22Rv1 (cell line): ENCODE results near the gene PFKFB4.

ENCODE experiments used
- H3K27ac ChIP-seq: fragments of 450-650 bp; 2 replicates; pipeline ENCODE4 v1.5.1; 2017
- CTCF ChIP-seq: fragments of 450-650 bp; IDR thresholded peaks from 2 replicates; pipeline ENCODE4 v1.5.1; 2017; ENCODE audit warnings: mild to moderate bottlenecking
- ZFX ChIP-seq: fragments of 450-650 bp; IDR thresholded peaks from 2 replicates; pipeline ENCODE4 v1.6.1; 2017; ENCODE audit warnings: antibody characterized with exemption, borderline replicate concordance

The PFKFB4 gene

DNA sequence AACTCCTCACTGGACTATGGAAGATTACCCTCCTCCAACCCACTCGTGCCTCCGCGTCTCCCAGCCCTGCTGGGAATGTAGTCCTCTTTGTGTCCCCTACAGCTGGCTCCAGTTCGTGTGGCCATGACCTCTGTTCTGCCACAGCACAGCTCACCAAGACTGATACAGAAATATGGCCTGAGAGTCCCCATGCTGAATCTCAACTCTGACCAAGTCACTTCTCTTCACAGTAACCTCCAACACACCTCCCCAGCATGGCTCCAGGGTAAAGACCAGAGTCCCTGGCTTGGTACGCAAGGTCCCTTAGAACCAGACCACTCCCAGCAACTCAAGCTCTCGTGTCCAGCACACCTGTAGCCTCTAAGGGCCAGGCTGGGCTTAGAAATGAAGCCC lies 40.8 kb upstream of the PFKFB4 start:
- TF ChIP-seq ZFX (no peak), CTCF (no peak)

GRCh38 chr3:48596676-48597407 lies 40.2 kb upstream of the PFKFB4 start:
- TF ChIP-seq CTCF (no peak), ZFX (no peak)
- peak overlapping the region; percentile 67 for H3K27ac ChIP-seq

More for the DNA sequence above, 40.8 kb upstream of the PFKFB4 start:
- peak overlapping the region; percentile 67 for H3K27ac ChIP-seq

GRCh38 chr3:48596157-48596556 lies 39.6 kb upstream of the PFKFB4 start:
- TF ChIP-seq ZFX = no peak
- no peak overlapping the region for H3K27ac ChIP-seq

DNA sequence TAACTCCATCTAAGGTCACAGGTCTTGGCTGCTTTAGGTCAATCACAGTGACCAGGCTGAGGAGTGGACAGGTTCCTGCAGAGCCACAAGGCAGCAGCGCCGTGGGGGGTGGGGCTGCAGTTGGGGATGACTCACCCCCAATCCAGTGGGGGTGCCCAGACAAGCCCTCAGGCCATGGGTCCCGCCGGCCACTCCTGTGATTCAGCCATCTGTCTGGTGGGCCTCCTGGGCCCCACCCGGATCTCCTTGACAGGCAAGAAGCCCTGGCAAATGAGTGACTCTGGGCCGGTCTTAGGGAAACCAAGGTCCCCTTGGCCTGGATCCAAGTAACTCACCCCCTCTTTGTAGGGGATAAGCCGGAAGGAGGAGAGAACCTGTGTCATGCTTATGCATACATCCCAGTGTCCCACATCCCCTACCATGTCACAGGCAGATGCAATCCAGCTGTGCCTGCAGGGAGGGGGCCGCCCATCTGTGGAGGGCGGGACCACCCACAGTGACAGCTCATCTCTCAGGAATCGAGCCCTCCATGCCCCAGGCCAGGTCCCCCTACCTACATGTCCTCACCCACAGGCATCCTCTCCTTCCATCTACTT lies 39.0 kb upstream of the PFKFB4 start:
- H3K27ac ChIP-seq = no peak overlapping the region

DNA sequence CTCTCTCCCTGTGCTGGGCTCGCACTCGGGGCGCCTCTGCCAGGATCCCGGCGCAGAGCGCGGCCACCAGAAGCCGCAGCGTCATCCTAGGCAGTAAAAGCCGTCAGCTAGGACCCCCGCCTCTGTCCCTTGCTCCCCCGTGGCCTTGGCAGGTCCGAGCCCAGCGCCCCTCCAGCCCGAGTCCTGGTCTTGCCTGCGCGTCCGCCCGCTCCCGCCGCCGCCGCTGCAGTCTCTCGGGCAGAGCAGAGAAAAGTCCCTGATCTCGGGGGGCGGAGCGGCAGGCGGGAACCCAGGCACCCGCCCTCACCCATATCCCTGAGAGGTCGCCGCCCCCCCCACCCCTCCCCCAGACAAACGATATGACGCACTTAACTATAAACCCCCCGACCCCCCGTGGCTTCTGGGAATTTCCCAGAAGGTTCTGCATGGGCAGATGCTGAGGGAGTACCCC lies 38.5 kb upstream of the PFKFB4 start, which contains the start of gene COL7A1:
Gene COL7A1, minus strand, starts transcription at position 255 of the 451 bp plus-strand sequence. Its CDS starts 170 bp downstream, at position 85.
- TF ChIP-seq CTCF (no peak), ZFX (no peak)
- no peak within 1 kb of the TSS for H3K27ac ChIP-seq

More for the DNA sequence above, 39.0 kb upstream of the PFKFB4 start:
- no peak for TF ChIP-seq ZFX
- TF ChIP-seq CTCF = no peak

- no peak overlapping the region for H3K27ac ChIP-seq
- no peak for TF ChIP-seq ZFX
- no peak for TF ChIP-seq CTCF
Measured at GRCh38 chr3:48594417-48595049, 37.9 kb upstream of the PFKFB4 start.

DNA sequence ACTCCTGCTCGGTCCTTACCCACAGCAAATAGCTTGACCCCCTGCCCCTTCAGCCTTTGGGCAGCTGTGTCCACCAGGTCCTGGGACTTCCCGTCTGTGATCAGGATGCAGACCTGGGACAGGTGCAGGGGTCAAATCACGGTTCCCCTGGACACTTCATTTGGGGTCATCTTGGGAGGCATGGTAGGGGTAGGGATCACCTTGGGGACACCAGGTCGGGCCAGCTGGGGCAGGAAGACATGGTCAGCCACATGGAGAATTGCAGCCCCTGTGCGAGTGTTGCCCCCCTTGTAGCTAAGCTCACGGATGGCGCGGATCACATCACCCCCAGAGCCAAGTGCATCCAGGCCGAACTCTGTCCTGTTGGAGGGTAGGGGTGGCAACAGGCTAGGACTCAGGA lies 36.7 kb upstream of the PFKFB4 start:
- TF ChIP-seq ZFX (no peak), CTCF (no peak)
- H3K27ac ChIP-seq = no peak overlapping the region
